GM06990 (cell line): ENCODE data around the gene PIGO.

Experiments used
- DNase-seq: peaks from one replicate; pipeline ENCODE4 v3.0.0-alpha.2; 2011; ENCODE audit not compliant: insufficient read length; ENCODE audit errors: extremely low read depth
- H3K27me3 ChIP-seq: replicated peaks from 2 replicates; pipeline ENCODE4 v1.6.0; 2011; ENCODE audit warnings: low read length; ENCODE audit not compliant: control insufficient read depth, insufficient read depth
- H3K36me3 ChIP-seq: 2 replicates; pipeline ENCODE4 v1.5.1; 2011; ENCODE audit warnings: low read length; ENCODE audit not compliant: control insufficient read depth, insufficient read depth
- H3K4me3 ChIP-seq: replicated peaks from 2 replicates; pipeline ENCODE4 v1.5.1; 2011; ENCODE audit warnings: low read depth, mild to moderate bottlenecking, control low read depth, low read length
- CTCF ChIP-seq: IDR thresholded peaks from 2 replicates; pipeline ENCODE4 v1.5.1; 2011; ENCODE audit warnings: low read length, control low read depth, mild to moderate bottlenecking, inconsistent platforms; ENCODE audit not compliant: insufficient read depth, poor library complexity, severe bottlenecking

The PIGO gene

DNA sequence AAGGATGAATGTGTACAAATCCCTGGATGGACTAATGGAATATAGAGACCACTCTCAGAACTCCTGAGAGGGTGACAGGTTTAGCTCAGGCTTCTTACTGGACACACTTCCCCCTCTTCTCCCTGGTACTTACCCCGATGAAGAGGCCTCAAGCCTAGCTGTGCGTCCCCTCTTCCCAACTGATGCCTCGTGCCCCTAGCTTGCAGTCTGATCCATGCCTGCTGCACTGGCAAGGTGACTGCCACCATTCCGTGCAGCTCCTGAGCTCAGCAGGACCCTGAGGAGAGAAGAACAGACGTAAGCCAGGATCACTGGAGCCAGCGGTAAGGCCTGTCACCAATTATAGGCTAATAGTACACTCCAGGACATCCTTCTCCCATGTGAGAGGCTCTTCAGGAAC lies 12.1 kb upstream of the PIGO start:
- Histone ChIP-seq H3K27me3 (no peaks in the 10 kb centered on the region), H3K4me3 (no peak overlapping the region), H3K36me3 (peaks cover 9% of the 10 kb centered on the region)
- DNase-seq: no peak
- TF ChIP-seq CTCF: no peak

DNA sequence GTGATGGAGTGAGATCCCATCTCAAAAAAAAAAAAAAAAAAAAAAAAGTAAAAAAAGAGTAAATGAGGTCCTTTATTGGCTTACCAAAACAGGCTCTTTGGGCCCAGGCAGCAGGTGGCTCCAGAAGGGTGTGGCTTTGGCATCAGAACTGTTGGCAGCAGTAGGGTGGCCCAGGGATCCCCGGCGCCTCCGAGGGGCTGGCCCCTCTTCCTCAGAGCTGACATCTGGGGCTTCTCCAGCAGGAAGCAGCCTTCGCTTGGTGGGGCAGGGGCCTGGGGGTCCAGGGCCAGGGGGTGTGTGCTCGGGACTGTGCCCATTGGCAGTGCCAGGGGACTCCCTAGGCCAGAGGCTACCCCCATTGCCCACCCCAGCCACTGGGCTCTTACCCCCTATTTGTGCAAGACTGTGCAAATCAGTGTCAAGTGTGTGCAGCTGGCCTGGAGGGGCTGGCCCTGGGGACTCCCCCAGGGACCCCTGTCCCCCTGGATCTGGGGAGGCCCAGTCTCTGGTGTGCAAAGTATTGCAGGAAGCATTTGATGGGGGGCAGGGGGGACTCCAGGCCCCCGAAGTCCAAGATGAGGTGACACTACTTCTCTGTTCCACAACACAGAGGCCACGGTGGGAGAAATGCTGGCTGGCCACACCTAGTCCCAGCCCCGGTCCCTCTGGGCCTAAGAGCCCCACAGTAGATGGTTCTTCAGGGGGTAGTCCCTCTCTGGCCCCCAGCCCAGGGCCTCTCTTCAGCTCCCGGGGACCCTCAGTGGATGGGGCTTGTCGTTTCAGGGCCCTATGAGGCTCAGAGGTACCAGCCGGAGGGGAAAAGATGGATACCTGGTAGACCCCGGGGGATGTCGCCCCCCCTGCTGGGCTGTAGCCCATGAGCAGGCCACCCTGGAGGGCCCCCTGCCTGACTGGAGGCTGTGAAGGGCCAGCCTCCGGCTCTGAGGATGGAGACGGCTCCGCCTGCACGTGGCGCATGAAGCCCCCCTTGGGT lies 11.2 kb upstream of the PIGO start:
- H3K27me3 ChIP-seq: no peaks in the 10 kb centered on the region
- no peak overlapping the region for H3K4me3 ChIP-seq
- DNase-seq: no peak
- H3K36me3 ChIP-seq: peaks cover 9% of the 10 kb centered on the region
- no peak for TF ChIP-seq CTCF

DNA sequence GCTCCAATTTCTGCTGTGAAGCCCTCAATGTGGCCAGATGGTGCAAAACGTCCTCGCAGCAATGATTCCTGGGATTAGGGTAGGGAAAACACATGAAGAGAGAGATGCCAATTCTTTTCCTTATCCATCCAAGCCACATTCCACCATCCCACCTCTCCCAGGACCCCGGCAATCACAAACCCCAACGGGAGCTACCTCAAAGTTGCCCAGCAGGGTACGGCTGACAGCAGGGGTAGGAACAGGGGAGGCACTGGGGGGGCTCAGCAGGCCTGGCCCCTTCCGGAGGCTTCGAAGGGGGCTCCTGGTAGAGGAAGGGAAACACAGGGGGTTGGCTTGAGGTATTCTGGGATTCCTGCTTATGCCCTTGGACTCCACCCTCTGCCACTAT lies 9.9 kb upstream of the PIGO start:
- Histone ChIP-seq H3K4me3 (no peak overlapping the region), H3K36me3 (peaks cover 11% of the 10 kb centered on the region), H3K27me3 (no peaks in the 10 kb centered on the region)
- no peak for TF ChIP-seq CTCF
- DNase-seq: no peak

DNA sequence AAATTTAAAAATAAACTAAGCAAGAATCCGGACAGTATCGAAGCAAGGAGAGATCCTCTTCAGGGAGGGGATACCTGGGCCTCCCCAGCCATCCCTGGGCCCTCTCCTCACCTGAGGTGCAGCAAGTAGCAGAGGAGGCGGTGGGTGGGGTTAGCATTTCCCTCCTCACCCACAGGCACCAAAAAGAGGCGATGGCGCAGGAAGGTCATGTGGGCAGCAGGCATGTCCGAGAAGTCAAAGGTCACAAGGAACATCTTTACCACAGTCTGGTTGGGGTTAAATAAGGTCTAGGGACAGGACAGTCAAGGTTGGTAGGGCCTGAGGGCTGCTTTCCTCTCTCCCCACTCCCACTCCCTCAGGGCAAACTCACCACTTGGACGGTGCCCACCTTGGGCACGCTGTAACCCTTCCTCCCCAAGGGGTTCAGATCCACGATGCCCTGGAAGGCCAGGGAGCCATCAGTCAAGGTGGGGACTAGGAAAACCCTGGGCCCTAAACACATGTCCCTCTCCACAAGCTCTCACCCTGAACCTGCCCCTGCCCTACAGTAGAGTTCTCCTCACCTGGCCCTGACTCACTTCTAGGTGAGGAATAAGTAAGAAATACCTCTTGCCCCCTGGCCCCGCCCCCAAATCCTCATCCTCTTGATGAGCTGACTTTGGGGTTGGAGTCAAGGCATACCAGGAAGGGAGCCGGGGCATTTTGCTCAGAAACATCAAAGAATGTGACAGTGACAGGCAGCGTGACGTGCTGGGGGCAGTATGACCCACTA lies 9.4 kb upstream of the PIGO start:
- no peak for DNase-seq
- TF ChIP-seq CTCF: no peak
- Histone ChIP-seq H3K4me3 (no peak overlapping the region), H3K27me3 (no peaks in the 10 kb centered on the region), H3K36me3 (peaks cover 13% of the 10 kb centered on the region)

GRCh38 chr9:35105126-35105525 lies 8.7 kb upstream of the PIGO start:
- no peaks in the 10 kb centered on the region for H3K27me3 ChIP-seq
- H3K36me3 ChIP-seq: peaks cover 18% of the 10 kb centered on the region
- TF ChIP-seq CTCF: no peak
- no peak for DNase-seq
- no peak overlapping the region for H3K4me3 ChIP-seq
